SK-N-SH (cell line): ENCODE measurements around the gene AMZ1. TPM values are rescaled to one million over a fixed set of nuclear protein-coding genes. Genes with fewer than 3 reads are reported as not detected.

ENCODE experiments used
- CTCF ChIA-PET: fragments of 300-600, 350-600 bp; formaldehyde crosslinking; extraction: SDS; loops from one replicate; lab custom pipeline; 2021; lab: Yijun Ruan, JAX
- POLR2A ChIA-PET: fragments of 350-600 bp; sonication (Branson Sonifier 250); formaldehyde crosslinking; extraction: SDS; loops from one replicate; lab custom pipeline; 2020; ENCODE audit warnings: antibody characterized with exemption, inconsistent platforms; lab: Yijun Ruan, JAX
- DNase-seq: peaks from one replicate; pipeline ENCODE4 v3.0.0; 2012
- H2AFZ ChIP-seq: fragments of 200-600 bp; sonication (generic); 2 replicates; pipeline ENCODE4 v1.8.1; 2016; ENCODE audit warnings: antibody characterized with exemption, mild to moderate bottlenecking, low read depth
- H3F3A ChIP-seq: fragments of 200-600 bp; sonication (generic); replicated peaks from 2 replicates; pipeline ENCODE3; 2016; ENCODE audit warnings: antibody characterized with exemption, mild to moderate bottlenecking; ENCODE audit not compliant: insufficient read depth
- H3K27ac ChIP-seq, 2 experiments: fragments of 200-500 bp in 1 of 2; fragments of 200-600 bp in 1 of 2; sonication (Bioruptor generic) in 1 of 2; sonication (generic), shearing (Covaris generic) in 1 of 2; 2 replicates each; pipeline versions ENCODE4 v1.5.1 to v1.6.1; 2014 to 2016; ENCODE audit warnings: low read depth in 2 of 2, inconsistent platforms in 1 of 2, low read length in 1 of 2, mild to moderate bottlenecking in 1 of 2, mixed read lengths in 1 of 2
- H3K27me3 ChIP-seq: fragments of 200-600 bp; sonication (generic), shearing (Covaris generic); 2 replicates; pipeline ENCODE4 v1.6.1; 2016; ENCODE audit warnings: mixed run types; ENCODE audit not compliant: insufficient read depth
- H3K36me3 ChIP-seq, 2 experiments: fragments of 200-500 bp in 1 of 2; fragments of 200-600 bp in 1 of 2; sonication (Bioruptor generic) in 1 of 2; sonication (generic) in 1 of 2; replicated peaks in 1 of 2; 2 replicates each; pipeline versions ENCODE3 to v1.5.1; 2014 to 2016; ENCODE audit warnings: low read length in 1 of 2, mild to moderate bottlenecking in 1 of 2; ENCODE audit not compliant: insufficient read depth in 2 of 2, control insufficient read depth in 1 of 2
- H3K4me1 ChIP-seq, 2 experiments: fragments of 200-500 bp in 1 of 2; fragments of 200-600 bp in 1 of 2; sonication (Bioruptor generic) in 1 of 2; sonication (generic), shearing (Covaris generic) in 1 of 2; 2 replicates each; pipeline versions ENCODE4 v1.5.1 to v1.6.1; 2014 to 2016; ENCODE audit warnings: low read depth in 1 of 2, low read length in 1 of 2, mixed run types in 1 of 2; ENCODE audit not compliant: insufficient read depth in 2 of 2, control insufficient read depth in 1 of 2
- H3K4me2 ChIP-seq: fragments of 200-600 bp; sonication (generic), shearing (Covaris generic); 2 replicates; pipeline ENCODE4 v1.6.1; 2017; ENCODE audit warnings: mixed run types
- H3K4me3 ChIP-seq, 2 experiments: fragments of 200-500 bp in 1 of 2; fragments of 200-600 bp in 1 of 2; sonication (Bioruptor generic) in 1 of 2; sonication (generic), shearing (Covaris generic) in 1 of 2; 2 replicates each; pipeline versions ENCODE4 v1.5.1 to v1.8.1; 2014 to 2016; ENCODE audit warnings: low read depth in 2 of 2, inconsistent platforms in 1 of 2, low read length in 1 of 2, mild to moderate bottlenecking in 1 of 2, mixed read lengths in 1 of 2, moderate library complexity in 1 of 2
- H3K79me2 ChIP-seq: fragments of 200-600 bp; sonication (generic); 2 replicates; pipeline ENCODE4 v1.8.1; 2017; ENCODE audit warnings: mild to moderate bottlenecking; ENCODE audit not compliant: insufficient read depth
- H3K9ac ChIP-seq: fragments of 200-600 bp; sonication (generic); 2 replicates; pipeline ENCODE4 v1.6.1; 2017; ENCODE audit warnings: mixed run types
- H3K9me2 ChIP-seq: fragments of 200-600 bp; sonication (generic); 2 replicates; pipeline ENCODE4 v1.6.1; 2017; ENCODE audit warnings: mixed run types
- H3K9me3 ChIP-seq: fragments of 200-600 bp; sonication (generic); 2 replicates; pipeline ENCODE4 v1.6.1; 2017; ENCODE audit warnings: mixed run types, mild to moderate bottlenecking, moderate library complexity
- H4K20me1 ChIP-seq: fragments of 200-600 bp; sonication (generic); 2 replicates; pipeline ENCODE4 v1.6.1; 2017; ENCODE audit warnings: mild to moderate bottlenecking, mixed run types; ENCODE audit not compliant: insufficient read depth
- CHD2 ChIP-seq: fragments of 150-350 bp; IDR thresholded peaks from 2 replicates; pipeline ENCODE4 v1.6.1; 2018; ENCODE audit warnings: low read length; ENCODE audit not compliant: partially characterized antibody
- CTCF ChIP-seq: fragments of 200-600 bp; sonication (generic); IDR thresholded peaks from 2 replicates; pipeline ENCODE4 v1.6.1; 2017; ENCODE audit warnings: antibody characterized with exemption, mild to moderate bottlenecking, moderate library complexity
- ELF1 ChIP-seq: IDR thresholded peaks from 2 replicates; pipeline ENCODE4 v1.4.0; 2012
- EZH2phosphoT487 ChIP-seq: fragments of 200-600 bp; sonication (generic); IDR thresholded peaks from 2 replicates; pipeline ENCODE4 v1.6.1; 2017; ENCODE audit warnings: low read depth, mixed run types, mild to moderate bottlenecking, antibody characterized with exemption, moderate library complexity, borderline replicate concordance
- FOSL2 ChIP-seq: IDR thresholded peaks from 2 replicates; pipeline ENCODE4 v1.4.0; 2012; ENCODE audit warnings: low read depth, mild to moderate bottlenecking, moderate library complexity, borderline replicate concordance
- FOXJ3 ChIP-seq: sonication (generic); formaldehyde crosslinking; IDR thresholded peaks from 2 replicates; pipeline ENCODE4 v1.5.1; 2020; ENCODE audit warnings: mild to moderate bottlenecking, missing genetic modification reagents
- FOXM1 ChIP-seq: IDR thresholded peaks from 2 replicates; pipeline ENCODE4 v1.4.0; 2012; ENCODE audit warnings: low read depth, mild to moderate bottlenecking
- GABPA ChIP-seq: IDR thresholded peaks from 2 replicates; pipeline ENCODE4 v1.4.0; 2012; ENCODE audit warnings: low read depth, mild to moderate bottlenecking
- GATA2 ChIP-seq: sonication (generic); formaldehyde crosslinking; IDR thresholded peaks from 2 replicates; pipeline ENCODE4 v1.5.0; 2020; ENCODE audit warnings: mild to moderate bottlenecking, missing genetic modification reagents
- IRF3 ChIP-seq: fragments of 150-350 bp; IDR thresholded peaks from 2 replicates; pipeline ENCODE4 v1.6.1; 2016; ENCODE audit warnings: mild to moderate bottlenecking, low read depth, low read length
- JUND ChIP-seq: IDR thresholded peaks from 2 replicates; pipeline ENCODE4 v1.4.0; 2012
- MAX ChIP-seq: IDR thresholded peaks from 2 replicates; pipeline ENCODE4 v1.4.0; 2012; ENCODE audit warnings: low read depth
- MEF2A ChIP-seq: IDR thresholded peaks from 2 replicates; pipeline ENCODE4 v1.4.0; 2012; ENCODE audit warnings: low read depth, borderline replicate concordance
- MXI1 ChIP-seq: IDR thresholded peaks from 2 replicates; pipeline ENCODE4 v1.6.1; 2012; ENCODE audit warnings: mild to moderate bottlenecking, low read depth, low read length, improper control_type of control experiment
- NFIC ChIP-seq: IDR thresholded peaks from 2 replicates; pipeline ENCODE4 v1.4.0; 2012; ENCODE audit warnings: borderline replicate concordance
- NRF1 ChIP-seq: IDR thresholded peaks from 2 replicates; pipeline ENCODE4 v1.6.1; 2012; ENCODE audit warnings: low read depth, mild to moderate bottlenecking, low read length
- POLR2AphosphoS5 ChIP-seq: IDR thresholded peaks from 2 replicates; pipeline ENCODE4 v1.6.1; 2012; ENCODE audit warnings: low read depth, low read length
- RAD21 ChIP-seq: IDR thresholded peaks from 2 replicates; pipeline ENCODE4 v1.6.1; 2012; ENCODE audit warnings: mild to moderate bottlenecking, low read length
- RCOR1 ChIP-seq: fragments of 150-350 bp; IDR thresholded peaks from 2 replicates; pipeline ENCODE4 v1.6.1; 2017; ENCODE audit warnings: antibody characterized with exemption, low read length
- RFX5 ChIP-seq: IDR thresholded peaks from 2 replicates; pipeline ENCODE4 v1.6.1; 2012; ENCODE audit warnings: mild to moderate bottlenecking, improper control_type of control experiment, low read length
- RXRA ChIP-seq: IDR thresholded peaks from 2 replicates; pipeline ENCODE4 v1.4.0; 2012; ENCODE audit warnings: low read depth, mild to moderate bottlenecking, borderline replicate concordance
- SIN3A ChIP-seq: IDR thresholded peaks from 2 replicates; pipeline ENCODE4 v1.6.1; 2012; ENCODE audit warnings: low read depth, mild to moderate bottlenecking, low read length, moderate library complexity, borderline replicate concordance
- SMC3 ChIP-seq: IDR thresholded peaks from 2 replicates; pipeline ENCODE4 v1.6.1; 2012; ENCODE audit warnings: low read depth, low read length, improper control_type of control experiment
- TAF1 ChIP-seq: IDR thresholded peaks from 2 replicates; pipeline ENCODE4 v1.6.1; 2012; ENCODE audit warnings: low read depth, mild to moderate bottlenecking, low read length, moderate library complexity, borderline replicate concordance
- TCF12 ChIP-seq: IDR thresholded peaks from 2 replicates; pipeline ENCODE4 v1.4.0; 2012
- TEAD4 ChIP-seq: IDR thresholded peaks from 2 replicates; pipeline ENCODE4 v1.4.0; 2012; ENCODE audit warnings: mild to moderate bottlenecking, borderline replicate concordance; ENCODE audit not compliant: insufficient read depth
- USF1 ChIP-seq: IDR thresholded peaks from 2 replicates; pipeline ENCODE4 v1.4.0; 2012; ENCODE audit warnings: low read depth, borderline replicate concordance
- USF2 ChIP-seq: fragments of 150-350 bp; IDR thresholded peaks from 2 replicates; pipeline ENCODE4 v1.6.1; 2017; ENCODE audit warnings: antibody characterized with exemption, low read length, low read depth, borderline replicate concordance
- YY1 ChIP-seq: IDR thresholded peaks from 2 replicates; pipeline ENCODE4 v1.4.0; 2012; ENCODE audit warnings: low read depth, mild to moderate bottlenecking
- ZBTB33 ChIP-seq: IDR thresholded peaks from 2 replicates; pipeline ENCODE4 v1.4.0; 2012; ENCODE audit warnings: low read depth, borderline replicate concordance
- WGBS: methylation state at CpG from one replicate; pipeline ENCODE4 v1.1.6; 2017; ENCODE audit warnings: low lambda C conversion rate; 5-methylcytosine and 5-hydroxymethylcytosine counted together
- polyA plus RNA-seq, 3 experiments: library from polyadenylated mRNA; depleted of rRNA; stranded (reverse); fragments of >200 nt; gene quantifications; 2 replicates each; pipeline ENCODE4 v1.2.3, GENCODE V29; 2012

AMZ1 gene
- polyA plus RNA-seq, 1 of the 3 experiments (the other 2 are of a cell fraction), result 0.15 TPM

- Histone ChIP-seq H4K20me1 (peaks cover 4% of the 10 kb centered on the region; the same call in 1 of the 2 replicates), H2AFZ (no peak overlapping the region), H3K4me2 (peak overlapping the region; percentile 6; the same call in 1 of the 2 replicates), H3K9ac (no peak overlapping the region), H3K4me1 (peaks cover 20 to 57% of the 10 kb centered on the region in 2 experiments), H3K9me3 (no peaks in the 10 kb centered on the region), H3K27me3 (no peaks in the 10 kb centered on the region), H3K36me3 (peaks cover 0 to 3% of the 10 kb centered on the region in 2 experiments), H3K79me2 (peaks cover 24% of the 10 kb centered on the region), H3K4me3 (no peak overlapping the region), H3K9me2 (no peaks in the 10 kb centered on the region), H3F3A (peaks cover 30% of the 10 kb centered on the region), H3K27ac (peak overlapping the region in 1 of 2 experiments; percentile 72; a peak in 2 of 4 replicates)
- ChIA-PET POLR2A (no interaction called here), CTCF (interaction anchor here (0.8 to 2.9 kb wide), 27 partner anchors 8 to 116 kb away, joined by 3 to 12 read pairs (median 4); partner anchors contain the start of gene GNA12)
- WGBS, result 84% methylated on average over 19 of the region's 19 CpGs
- peak; percentile 76 for DNase-seq
- no peak for TF ChIP-seq GABPA
- TF ChIP-seq ZBTB33, result no peak
- TF ChIP-seq RFX5, result no peak
- 0 out of 2 replicates have a peak, but pooled peaks have one; percentile 53 for TF ChIP-seq RCOR1
- no peak for TF ChIP-seq IRF3
- TF ChIP-seq FOSL2, result no peak
- TF ChIP-seq SIN3A, result no peak
- no peak for TF ChIP-seq SMC3
- TF ChIP-seq EZH2phosphoT487, result no peak
- no peak for TF ChIP-seq MAX
- peak; percentile 85 for TF ChIP-seq GATA2
- no peak for TF ChIP-seq NRF1
- TF ChIP-seq MEF2A, result no peak
- no peak for TF ChIP-seq ELF1
- no peak for TF ChIP-seq FOXJ3 (CRISPR knock-in tag)
- no peak for TF ChIP-seq NFIC
- TF ChIP-seq MXI1, result no peak
- TF ChIP-seq POLR2AphosphoS5, result no peak
- TF ChIP-seq YY1, result no peak
- no peak for TF ChIP-seq USF1
- no peak for TF ChIP-seq RXRA
- TF ChIP-seq RAD21, result no peak
- TF ChIP-seq USF2, result no peak
- no peak for TF ChIP-seq TCF12
- no peak for TF ChIP-seq FOXM1
- TF ChIP-seq TEAD4, result no peak
- no peak for TF ChIP-seq TAF1
- TF ChIP-seq CTCF, result no peak
- TF ChIP-seq CHD2, result peak; percentile 24
- TF ChIP-seq JUND, result no peak
These were observed 73.2 kb downstream of the AMZ1 start for GRCh38 chr7:2761131-2761624.
